NCI-H1694 (cell line): Measurements from ENCODE around the gene CASZ1.

Experiments
- DNase-seq: peaks from one replicate; lab custom pipeline; 2025; lab: John Stamatoyannopoulos, UW

CASZ1 gene

DNA sequence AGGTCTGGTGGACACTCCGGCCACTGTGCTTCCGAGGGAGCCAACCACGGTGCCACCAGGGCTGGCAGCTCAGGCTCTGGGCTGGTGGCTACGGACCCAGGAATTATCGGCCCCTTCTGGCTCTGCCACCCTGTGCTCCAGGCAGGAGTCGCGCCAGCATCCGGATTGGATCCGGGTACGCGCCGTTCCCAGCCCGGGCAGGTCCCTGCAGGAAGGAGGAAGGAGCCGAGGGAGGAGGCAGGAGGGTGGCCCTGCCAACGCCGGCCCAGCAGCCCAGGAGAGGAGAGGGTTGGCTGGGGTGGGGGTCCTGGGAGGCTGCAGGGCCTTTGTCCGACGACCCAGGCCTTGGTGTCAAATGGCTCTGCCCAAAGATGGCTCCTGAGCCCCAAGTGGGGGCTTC lies 160.5 kb downstream of the CASZ1 start:
- no peak for DNase-seq

DNA sequence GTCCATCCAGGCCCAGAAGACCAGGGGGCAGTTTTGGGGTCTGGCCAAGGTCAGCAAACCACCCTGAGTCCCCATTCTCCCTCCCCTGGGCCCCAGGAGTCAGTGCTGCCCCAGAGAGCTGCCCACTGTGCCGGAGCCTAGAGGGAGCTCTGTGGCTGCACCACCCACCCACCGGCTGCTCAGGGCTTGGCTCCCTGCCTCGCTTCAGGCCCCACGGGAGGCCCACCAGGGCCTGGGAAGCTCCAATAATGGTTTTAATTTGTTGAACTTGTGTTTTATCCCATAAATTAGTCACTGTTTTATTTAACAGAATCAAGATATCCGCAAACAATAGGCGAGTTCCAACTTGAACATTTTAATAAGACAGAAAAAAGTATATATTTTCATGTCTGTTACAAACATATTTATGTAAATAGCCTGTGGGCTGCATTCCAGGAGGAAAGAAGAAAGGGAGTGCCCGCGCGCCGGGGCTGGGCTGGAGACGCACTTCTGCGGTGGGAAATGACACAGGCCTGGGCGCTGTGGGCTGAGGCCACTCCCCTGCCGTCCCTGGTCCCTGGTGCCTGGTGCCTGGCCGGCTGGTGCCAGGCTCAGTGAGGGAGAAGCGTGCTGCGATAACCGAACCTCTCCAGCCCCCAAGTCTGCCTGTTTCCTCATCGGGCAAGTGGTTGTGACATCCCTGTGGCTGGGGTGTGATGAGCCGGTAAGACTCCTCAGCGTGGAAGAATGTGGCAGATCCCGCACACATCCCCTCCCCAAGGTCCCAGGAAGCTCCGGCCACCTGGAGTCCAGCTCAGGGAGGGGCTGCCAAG lies 161.2 kb downstream of the CASZ1 start:
- peak; percentile 71 for DNase-seq

DNA sequence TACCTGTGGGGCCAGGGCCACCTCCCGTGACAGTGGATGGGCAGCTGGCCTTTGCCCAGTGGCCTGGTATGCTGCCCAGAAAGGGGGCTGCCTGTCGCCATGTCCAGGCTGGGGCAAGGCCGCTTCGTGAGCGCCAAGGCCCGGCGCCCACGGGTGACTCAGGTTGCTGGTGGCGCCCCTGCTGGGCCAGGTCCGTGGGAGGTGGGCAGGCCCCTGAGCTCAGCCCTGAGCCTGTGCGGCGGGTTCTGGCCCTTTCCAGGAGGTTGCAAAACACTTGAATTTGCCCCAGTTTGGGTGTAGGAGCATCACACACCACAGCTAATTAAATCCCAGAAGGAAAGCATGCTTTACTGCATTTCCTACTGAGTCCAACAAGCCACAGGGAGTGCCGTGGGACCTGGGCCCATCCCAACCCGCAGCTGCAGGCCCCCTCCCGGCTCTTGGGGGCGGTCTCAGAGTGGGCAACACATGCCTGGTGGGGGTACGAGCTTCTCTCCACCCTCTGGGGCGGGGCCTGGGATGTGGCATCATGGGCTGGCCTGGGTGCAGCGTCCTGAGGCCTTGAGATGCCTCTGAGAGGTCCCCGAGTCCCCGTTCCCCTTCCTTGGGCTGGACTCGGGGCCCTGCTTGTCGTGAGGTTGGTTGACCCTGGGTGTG lies 161.9 kb downstream of the CASZ1 start:
- no peak for DNase-seq

DNA sequence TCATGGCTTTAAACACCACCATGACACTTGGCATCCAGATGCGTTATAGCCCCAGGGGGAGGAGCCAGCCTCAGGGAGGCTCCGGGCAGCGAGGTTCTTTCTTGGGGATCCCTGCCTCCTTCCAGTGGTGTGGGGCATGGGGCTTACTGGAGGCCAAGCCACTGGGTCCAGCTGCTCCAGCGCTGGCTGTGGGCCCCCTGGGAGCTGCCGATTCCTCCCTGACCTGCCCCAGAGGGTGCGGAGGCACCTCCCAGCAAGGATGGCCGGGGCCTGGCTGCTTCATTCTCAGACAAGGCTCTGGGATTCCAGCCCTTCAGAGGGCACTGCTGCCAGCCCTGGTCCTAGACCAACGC lies 162.4 kb downstream of the CASZ1 start:
- no peak for DNase-seq

DNA sequence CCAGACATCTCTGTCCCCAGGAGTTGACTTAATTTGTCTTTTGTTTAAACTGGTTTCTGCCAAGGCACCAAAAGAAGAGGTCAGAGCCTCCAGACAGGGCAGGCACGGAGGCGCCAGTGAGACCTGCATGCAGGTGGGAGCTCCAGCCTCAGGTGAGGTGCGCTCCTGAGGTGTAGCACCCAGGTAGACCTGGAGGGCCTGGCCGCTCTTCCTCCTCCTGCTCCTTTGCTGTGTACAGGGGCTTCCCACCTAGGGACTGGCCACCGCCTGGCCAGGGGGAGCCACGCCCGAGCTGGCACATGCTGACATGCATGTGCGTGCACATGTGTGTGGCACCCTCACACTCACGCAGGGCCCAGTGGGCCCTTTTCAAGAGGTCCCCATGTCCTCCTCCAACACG lies 163.0 kb downstream of the CASZ1 start:
- no peak for DNase-seq

DNA sequence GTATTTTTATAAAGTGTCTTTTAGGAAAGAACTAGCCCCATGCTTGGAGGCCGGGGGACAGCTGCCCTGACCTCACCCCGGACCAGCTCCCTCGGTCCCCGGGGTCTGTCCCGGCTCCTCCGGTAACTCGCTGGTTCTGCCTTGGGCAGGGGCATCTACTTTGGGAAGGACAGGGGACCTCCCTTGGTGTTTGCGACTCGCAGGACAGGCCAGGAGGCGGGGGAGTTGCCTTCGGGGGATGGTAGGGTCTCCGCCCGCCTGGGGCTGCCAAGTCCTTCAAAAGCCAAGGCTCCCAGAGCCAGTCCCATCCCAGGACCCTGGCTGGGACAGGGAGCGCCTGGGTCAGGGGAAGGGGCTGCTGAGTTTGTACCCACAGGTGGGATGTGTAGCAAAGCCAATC lies 163.8 kb downstream of the CASZ1 start:
- DNase-seq: no peak

DNA sequence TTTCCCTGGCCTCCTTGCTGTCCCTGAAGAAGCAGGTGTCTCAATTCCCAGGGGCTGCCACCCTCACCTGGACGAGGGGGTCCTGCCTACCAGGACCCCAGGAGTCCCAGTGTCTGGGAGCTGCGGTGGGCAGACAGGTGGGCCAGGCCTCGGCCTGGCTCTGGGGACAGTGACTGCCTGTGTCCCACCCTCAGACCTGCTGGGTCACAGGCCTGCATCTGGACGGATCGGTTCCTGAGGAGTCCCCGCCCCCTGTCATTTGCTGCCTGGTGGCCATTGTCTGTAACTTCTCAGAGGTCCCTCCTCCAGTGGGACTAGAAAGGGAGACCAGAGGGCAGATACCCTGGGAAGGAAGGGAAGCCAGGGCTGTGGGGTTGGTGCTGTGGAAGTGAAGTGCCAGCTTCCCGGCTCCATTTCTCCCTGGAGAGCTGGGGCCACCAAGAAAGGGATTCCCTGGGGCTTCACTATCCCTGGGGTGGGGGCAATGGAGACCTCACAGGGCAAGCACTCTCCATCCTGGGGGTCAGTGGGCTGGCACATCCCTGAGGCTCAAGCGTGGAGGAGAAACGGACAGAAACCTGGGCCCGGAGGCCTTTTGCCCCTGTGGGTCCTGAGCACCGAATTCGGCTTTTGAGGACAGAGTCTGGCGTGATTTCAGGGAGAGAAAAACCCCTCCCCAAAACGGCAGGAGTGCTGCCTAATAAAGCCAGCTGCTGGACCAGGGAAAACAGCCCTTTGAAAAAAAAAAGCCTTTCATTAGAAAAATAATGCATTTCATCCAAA lies 164.4 kb downstream of the CASZ1 start:
- no peak for DNase-seq

DNA sequence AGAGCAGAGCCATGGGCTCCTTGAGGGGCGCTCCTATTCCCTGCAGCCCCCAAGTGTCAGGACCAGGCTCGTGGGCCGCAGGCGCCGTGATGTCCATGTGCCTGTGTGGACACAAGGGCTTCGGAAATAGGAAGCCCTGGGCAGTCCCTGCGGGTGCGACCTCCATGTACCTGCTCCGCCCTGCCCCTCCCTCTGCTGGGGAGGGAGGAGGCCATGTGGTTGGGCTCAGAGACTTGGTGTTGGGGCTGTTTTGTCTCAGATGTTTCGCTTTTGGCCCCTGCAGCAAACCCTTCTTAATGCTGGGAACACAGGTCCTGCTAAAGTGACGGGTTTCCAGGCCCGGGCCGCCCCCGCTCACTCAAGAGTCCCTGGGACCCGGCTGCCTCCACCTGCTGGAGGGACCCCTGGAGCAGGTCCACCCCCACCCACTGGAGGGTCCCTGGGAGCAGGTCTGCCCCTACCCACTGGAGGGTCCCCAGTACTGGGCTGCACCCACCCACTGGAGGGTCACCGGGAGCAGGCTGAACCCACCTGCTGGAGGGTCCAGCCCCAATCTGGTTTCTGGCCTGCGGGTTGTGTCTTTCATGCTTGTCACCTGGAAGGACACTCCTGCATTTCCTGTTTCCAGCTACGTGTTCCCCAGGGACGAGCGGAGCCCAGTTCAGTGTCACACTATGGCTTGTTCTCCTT lies 165.2 kb downstream of the CASZ1 start:
- no peak for DNase-seq

DNA sequence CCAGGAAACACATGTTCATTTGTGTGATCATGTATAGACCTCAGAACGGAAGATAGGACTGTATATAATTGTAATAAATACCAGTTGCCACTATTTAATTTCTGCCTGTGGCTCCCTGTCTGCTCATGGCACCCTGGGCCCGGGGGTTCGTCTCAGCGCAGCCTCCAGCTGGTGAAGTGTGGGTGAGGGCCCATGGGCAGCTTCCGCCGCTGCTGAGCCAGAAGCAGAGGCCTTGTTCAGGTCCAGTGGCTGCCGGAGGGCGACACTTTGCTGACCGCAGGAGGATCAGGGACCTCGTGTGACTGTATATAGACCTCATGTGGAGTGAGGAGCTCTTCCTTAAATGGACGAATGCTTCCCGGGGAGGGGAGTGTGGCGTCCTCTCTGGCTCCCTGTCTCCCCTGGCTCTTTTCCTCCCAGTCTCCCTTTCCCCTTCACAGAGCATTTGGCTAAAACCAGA lies 165.8 kb downstream of the CASZ1 start:
- no peak for DNase-seq

DNA sequence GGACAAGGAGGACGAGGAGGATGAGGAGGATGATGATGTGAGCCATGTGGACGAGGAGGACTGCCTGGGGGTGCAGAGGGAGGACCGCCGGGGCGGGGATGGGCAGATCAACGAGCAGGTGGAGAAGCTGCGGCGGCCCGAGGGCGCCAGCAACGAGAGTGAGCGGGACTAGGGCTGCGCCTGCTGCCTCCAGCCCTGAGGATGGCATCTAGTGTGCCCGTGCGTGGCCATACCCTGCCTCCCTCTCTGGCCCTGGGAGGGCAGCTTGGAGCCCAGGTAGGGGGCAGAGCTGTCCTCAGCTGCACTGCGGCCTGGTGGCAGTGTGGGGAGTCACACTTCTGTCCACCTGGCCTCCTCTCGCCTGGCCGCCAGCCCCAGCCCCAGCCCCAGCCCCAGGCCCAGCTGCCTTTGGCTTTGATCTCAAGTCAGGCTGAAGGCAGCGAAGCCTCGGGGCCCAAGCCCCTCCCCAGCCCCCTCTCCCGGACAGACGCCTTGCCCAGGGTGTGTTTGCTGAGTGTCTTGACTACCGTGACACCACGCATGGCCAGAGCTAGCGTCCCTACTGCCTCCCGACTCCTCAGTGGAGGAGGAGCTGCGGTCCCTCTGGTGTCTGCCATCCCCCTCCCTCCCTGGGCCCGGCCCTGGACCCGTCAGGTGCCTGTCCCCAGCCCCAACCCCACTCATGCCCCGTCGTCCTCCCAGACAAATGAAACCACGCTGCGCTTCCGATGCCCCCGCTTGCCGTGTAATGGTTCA lies 166.5 kb downstream of the CASZ1 start:
- no peak for DNase-seq

DNA sequence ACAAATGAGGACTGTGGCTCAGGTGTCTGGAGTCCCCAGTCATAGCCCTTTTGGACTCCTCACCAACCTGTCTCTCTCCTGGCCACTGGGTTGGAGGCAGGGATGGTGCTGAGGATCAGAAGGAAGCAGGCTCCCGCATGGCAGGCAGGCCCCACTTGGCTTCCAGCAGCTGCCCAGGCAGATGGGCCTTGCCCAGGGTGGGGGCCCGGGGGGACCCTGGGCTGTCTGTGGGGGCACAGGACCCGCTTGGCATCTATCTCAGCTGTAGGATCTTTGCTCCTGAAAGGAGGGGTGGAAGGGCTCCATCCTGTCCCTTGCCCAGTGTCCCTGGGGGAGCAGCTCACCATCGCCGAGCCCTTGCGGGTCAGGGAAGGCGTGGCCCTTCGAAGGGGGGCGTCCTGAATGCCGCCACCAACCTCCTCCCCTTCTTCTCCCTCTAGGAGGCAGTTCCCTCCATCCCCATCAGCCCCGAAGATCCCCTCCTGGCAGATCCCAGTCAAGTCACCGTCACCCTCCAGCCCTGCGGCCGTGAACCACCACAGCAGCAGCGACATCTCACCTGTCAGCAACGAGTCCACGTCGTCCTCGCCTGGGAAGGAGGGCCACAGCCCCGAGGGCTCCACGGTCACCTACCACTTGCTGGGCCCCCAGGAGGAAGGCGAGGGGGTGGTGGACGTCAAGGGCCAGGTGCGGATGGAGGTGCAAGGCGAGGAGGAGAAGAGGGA lies 167.2 kb downstream of the CASZ1 start:
- DNase-seq: no peak

DNA sequence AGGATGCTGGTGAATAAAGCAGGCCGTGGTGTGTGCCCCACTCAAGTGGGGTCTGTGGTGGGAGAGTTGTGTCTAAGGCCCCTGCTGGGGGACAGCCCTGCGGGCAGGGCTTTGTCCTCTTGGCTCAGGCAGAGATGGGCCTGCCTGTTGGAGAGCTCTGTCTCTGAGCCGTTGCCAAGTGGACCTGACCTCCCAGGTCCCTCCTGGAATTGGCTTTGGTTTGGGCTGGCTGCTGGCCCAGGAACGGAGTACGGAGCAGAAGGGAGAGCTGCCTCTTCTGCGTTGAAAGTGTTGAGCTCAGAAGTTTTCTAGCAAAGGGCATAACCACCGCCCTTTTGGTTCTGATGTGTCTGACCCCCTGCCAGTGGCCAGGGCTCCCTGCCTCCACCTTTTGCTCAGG lies 167.8 kb downstream of the CASZ1 start:
- no peak for DNase-seq

DNA sequence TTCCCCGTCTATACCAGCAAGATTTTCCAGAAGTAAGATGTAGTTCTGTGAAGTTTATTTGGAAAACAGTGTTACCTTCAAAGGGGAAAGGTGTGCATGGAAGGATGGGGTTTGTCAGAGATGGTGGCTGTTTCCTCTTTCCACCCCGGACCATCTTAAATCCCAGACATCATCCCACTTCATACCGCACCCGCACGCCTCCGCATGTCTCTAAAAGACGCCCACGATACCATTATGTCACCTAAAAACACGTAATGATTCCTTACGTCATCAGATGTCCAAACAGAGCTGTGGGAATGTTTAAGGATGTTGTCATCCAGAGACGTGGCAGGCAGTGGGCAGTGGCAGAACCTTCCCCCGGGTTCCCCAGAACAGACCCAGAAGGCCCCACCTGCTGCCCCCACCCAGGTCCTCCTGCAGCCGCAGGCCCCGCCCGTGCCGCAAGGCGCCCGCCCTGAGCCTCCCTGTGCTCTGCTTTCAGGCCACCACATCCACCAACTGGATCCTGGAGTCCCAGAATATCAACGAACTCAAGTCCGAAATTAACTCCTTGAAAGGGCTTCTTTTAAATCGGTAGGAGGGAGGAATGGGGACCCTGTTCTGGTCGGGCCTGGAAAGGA lies 169.5 kb downstream of the CASZ1 start:
- no peak for DNase-seq

DNA sequence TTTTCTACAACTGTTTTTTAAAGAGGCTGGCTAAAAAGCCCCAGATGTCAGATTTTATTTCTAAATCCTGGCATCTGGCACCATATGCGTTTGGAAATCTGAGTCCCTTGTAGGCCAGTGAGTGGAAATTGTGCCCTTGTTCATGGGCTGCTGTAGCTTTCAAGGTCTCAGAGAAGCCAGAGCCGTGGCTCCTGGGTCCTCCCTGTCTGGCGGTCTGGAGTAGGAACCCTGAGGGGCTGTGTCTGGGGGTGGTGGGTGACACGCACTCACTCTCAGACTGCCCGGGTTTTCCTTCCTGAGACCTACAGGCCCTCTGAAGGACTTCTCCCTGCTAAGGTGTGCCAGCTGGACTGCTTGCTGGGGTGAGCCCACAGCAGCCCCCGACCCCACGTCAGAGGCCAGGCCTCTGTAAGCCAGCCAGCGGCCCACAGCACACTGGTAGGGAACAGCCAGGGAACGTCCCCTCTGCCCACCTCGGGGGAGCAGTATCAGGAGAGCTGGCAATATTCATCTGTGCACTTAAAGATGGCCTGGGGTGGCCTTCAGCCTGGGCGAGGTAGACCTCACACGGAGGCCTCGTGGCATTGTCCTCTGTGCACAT lies 170.2 kb downstream of the CASZ1 start:
- DNase-seq: peak; percentile 38

DNA sequence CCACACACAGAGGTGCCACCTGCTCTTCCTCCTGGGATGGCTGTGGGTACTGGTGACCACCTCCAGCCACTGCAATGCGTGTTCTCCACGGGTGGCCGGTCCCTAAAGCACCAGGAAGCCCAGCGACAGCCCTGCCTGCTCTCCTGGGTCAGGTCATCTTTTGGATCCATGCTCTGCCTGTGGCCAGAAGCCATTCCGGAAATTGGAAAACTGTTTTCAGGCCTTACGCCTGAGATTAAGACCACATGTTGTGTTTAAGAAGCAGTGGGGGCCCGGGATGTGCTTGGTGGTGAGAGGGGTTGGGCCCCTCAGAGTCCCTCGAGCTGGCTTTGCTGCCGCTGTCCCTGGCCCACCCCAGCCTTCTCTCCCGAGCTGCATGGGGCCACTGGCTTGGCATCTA lies 170.9 kb downstream of the CASZ1 start:
- DNase-seq: no peak

DNA sequence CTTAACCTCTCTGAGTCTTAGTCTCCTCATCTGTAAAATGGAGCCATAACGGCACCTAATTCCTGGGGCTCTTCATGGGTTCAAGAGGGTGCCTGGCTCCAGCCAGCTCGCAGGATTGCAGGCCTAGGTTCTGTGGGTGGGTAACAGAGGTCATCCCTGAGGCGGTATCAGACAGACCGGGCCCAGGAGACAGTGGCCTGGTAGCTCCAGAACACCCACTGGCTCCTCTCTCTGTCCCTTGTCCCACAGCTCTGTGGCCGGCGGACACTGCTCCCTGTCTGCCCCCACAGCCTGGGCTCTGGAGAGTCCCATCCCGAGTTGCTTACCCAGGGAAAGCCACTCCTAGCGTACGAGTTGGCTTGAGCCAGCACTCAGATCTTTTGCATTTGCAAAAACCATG lies 171.4 kb downstream of the CASZ1 start:
- no peak for DNase-seq

DNA sequence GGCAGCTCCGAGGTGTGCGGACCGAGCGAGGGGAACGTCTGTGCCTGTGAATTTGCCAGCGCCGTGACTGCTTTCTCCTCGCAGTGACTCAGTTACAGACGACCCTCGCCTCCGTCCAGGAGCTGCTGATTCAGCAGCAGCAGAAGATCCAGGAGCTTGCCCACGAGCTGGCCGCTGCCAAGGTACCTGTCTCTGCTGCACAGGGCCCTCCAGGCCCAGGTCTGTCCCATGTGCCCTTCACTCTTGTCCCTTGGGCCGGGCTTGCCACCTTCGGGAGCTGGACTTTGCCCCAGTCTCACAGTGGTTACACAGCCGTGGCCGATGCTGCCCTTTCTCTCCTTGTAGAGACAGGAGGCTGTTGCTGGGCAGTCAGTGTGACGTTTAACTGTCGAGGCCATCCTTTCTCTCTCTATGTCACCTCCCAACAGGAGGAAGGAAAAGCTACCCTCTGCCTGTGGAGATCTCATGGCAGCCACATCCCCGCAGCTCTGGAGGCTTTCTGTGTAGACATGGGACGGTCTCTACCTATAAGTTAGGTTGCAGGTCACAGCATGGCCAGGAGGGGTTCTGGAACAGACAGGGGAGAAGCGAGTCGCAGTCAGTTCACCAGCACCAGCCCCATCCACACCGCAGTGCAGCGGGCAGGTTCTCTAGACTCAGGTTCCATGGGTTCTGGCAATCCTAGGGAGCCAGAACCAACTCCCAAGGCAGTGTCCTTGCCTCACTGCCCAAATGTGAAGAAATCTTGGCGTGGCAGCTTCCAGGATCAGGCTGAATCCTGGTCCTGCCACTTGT lies 172.0 kb downstream of the CASZ1 start:
- no peak for DNase-seq

DNA sequence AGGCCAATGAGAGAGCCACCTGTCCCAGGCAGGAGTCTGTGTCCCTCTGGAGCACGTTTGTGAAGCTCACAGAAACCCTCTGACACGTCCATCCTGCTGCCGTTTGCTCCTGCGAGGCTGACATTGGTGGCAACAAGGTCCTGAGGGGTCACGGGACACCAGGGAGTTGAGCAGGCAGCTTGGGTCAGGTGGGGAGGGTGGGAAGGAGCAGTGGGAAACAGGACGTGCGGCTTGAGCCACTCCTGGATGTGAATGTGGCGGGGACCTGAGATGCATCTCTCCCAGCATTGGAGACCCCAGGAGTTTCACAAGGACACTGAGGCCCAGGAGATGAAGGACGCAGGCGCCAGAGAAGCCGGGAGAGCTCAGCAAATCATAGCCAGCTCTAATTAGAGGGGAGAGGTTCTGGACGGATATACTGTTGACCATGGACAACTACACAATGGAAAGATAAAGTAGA lies 172.7 kb downstream of the CASZ1 start:
- DNase-seq: no peak
